NCI-H1436 (cell line): ENCODE results near the gene UCN2.
A peak's percentile ranks its signal among the peaks of the same experiment; 100 is the strongest.
"Not testable (repeated sequence)": the region's sequence is repeated elsewhere in the genome, so short reads cannot be mapped to it uniquely, and the experiment has no call there.

Experiments
- DNase-seq: peaks from one replicate; lab custom pipeline; 2025; lab: John Stamatoyannopoulos, UW

Gene UCN2

DNA sequence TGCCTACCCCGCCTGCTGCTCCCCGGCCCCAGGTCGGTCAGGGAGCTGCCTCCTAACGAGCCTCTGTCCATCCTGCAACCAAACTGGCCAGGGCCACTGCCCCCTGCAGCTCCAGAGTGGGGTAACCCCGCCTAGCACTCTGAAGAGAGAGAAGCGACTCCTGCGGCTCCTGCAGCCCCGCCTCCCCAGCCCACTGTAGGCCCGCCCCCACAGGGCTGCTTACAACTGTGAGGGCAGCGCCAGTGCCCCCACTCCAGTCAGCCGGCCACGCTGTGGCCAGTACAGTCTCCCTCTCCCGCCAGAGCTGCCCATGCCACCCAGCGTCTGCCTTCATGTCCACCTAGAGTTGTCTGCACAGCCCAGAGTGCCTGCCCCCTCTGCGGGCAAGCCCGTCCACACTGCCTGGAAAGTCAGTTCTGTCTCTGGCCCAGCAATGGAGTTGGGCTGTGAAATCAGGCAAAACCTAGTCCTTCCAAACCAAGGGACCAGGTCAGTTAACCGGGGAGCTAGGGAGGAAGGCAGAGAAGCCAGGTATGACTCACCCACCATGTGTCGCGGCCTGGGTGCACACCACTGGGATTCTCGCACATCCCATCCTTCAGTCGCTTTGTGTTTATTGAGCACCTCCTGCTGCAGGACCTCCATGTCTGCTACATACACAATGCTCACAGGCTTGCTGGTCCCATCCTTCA is 2.4 kb downstream of the UCN2 start:
- DNase-seq, result no peak

DNA sequence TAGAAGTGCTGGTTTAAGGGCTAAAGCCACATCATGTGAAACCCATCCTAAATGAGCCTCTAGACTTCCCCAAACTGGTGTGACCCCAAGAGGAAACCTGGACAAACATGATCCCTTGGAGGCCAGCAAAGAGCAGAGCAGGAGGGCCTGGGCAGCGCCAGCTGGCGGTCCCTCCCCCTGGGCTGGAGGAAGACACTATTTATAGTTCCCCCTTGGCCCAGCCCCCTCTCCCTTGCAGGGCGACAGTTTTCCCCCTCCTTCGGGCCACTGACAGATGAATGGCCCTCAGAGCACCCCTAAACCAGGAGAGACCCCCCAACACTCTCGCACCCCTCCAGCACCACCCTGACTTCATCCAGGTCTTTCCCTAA is 2.9 kb downstream of the UCN2 start:
- DNase-seq, result no peak

DNA sequence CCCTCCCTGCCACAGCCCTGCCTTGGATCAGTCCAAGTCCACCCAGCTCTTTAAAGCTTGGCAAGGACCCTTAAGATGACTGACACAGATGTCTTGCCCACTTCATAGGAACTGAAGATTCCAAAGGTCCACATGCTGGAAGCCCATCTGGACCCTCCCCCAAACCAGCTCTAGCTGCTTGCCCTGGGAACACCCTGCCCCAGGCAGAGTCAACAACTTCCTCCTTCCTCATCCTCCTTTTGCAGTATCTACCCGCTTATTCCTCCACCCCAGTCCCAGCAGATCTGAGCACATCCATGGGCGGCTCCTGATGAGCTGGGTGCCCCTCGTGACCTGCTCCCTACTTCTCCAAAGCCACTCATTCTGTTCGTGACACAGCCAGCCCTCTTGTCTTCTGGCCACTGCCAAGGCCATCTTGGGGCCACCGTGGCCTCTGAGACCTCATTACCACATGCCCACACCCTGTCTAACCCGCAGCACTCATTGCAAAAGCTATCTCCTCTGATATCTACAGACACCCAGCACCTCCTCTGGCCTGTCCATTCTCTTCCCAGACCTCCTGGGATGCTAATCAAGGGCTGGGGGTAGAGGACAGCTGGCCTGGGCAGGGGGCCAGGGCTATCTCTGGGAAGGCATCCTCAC is 5.0 kb downstream of the UCN2 start:
- DNase-seq, result no peak

DNA sequence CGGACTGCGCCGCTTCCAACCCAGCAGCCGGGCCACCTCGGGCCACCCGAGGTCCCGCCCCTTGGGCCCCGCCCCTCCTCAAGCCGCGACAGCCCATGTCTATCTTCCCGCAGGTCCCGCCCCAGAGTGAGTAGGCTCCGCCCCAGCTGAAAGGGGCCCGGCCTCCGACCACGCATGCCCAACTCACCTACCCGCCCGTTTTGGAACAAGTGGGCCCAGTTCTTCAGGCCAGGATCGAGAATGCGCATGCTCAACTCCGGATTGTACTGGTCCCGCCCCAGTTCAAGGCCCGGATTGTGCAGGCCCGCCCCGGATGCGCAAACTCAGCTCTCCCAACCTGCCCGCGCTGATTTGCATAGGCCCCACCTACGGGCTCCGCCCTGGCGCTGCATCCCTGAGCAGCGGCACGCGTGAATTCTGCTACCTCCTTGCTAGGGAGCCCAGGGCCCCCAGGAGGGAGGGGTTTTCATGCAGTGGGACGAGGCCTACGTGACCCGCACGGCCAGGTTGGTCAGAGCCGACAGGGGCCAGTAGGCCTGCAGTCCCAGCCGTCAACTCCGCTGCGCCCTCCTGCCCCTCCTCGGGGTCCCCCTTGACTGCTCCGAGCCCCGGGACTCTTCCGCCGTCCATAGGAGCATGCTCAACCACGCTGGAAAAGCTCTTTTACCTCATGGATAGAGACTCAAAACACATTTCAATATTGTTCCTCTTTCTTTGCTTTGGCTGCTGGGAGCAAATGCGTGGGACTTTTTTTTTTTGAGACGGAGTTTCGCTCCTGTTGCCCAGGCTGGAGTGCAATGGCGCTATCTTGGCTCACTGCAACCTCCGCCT is 6.6 kb downstream of the UCN2 start, which contains the start of gene PFKFB4:
Gene PFKFB4 (minus strand): TSS at position 8 of the 831 bp plus-strand sequence. CDS start 26 bp downstream, outside the sequence.
- DNase-seq, result peak; percentile 92

DNA sequence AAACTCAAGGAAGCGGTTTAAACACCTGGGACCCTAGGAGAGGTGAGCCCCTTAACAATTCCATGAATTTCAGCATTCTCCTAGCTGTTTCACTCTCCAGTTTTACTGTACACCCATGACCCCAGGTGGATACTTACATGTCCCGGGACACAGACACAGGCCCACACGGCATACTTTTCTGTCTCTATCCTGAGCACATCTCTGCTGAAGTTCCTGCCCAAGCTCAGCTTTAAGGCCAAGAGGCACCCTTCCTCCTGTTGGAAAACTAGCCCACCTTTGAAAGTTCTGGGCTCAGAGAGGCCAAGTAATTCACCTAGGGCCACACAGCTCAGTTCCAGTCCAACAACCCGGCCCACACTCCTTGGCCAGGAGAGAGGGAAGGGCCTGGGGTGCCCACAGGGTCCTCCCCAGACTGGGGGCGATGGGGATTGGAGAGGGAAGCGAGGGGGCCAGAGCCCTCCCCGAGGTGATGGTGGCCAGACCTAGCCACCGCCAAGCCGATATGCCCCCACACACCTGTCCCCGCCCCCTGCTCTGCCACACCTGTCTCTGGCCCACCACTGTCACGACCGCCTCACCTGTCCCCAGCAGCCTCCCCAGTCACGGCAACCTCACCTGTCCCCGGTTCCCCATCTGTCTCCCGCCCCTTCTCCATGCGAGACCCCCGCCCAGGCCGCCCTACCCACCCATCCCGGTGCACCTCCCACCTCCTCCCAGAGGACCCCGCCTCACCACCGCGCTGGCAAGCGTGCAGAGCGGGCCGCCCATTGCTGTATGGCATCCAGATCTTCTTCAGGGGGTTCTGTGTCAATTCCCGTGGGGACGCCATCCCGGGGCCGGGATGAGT is 7.4 kb downstream of the UCN2 start:
- DNase-seq, result no peak

DNA sequence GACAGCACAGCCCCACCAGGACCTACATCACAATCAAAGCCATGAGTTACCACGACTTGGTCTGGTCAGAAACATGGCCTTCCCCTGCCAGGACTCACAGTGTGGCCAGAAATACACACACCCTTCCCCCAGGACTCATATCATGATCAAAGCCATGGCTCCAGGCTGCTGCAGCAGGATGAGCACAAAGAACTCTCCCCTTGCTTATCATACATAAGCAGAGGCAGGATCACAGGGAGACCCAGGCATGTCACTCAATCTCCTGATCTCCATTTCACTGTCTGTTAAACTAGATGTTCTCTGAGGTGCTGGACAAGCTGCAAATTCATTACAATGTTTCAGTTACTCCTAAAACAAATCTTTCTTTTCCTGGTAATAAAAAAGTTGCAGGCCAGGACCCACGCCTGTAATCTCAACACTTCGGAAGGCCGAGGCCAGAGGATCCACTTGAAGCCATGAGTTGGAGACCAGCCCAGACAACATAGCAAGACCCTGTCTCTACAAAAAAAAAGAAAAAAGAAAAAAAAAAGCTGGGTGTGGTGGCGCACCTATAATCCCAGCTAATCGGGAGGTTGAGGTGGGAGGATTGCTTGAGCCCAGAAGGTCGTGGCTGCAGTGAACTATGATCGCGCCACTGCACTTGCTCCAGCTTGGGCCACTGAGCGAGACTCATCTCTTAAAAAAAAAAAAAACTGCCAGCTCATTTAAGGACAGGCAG is 8.2 kb downstream of the UCN2 start:
- DNase-seq, result no peak

DNA sequence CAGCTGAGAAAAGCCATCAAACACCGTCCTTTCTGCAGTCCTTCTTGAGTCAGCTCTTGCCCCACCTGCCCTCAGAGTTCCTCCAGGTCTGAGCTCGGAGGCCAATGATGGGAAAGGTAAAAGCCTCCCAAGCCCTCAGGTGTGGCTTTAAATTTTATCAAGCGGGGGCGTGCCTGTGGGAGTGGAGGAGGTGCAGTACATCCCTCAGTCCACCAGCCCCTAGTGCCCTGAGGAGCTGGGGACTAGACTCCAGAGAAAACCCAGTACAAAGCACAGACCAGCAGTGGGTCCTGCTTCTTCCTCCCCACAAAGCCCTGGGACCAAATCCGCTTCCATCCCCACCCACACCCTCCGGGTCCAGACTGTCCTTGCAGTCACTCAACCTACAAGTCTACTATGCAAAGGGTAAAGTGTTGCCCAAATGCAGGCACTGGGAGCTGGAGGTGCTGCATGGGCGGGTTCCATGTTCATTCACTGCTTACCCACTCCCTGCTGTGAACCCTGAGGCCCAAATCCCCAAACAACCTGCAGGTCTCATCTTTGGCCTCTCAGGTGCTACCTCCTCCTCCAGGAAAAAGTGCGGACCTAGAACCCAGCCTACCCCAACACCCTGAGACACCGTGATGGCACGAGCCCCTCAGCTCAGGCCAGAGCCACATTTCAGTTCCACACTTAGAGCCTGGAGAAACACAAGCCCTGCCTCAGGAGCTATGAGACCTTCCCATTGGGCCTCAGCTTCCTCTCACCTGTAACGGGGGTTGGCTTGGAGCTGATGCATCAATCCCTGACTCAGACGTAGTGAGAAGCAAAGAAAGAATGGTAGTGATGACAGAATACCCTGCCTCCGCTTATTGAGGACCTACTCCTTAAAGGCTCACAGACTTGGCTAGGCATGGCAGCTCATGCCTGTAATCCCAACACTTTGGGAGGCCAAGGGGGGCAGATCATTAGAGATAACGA is 9.4 kb downstream of the UCN2 start:
- no peak for DNase-seq

DNA sequence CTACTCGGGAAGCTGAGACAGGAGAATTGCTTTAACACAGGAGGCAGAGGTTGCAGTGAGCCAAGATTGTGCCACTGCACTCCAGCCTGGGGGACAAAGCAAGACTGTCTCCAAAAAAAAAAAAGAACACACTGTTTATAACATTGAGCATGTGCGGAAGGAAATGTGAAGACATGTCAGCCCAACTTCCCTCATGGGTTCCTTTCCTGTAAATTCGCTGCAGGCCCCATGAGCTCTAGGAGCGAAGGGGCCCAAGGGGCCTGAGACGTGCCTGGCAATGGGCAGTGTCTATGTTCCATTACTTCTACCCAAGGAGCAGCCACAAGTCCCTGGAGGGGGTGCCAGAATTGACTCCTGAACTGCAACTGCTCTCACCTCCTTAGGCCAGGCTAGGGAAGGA is 10.2 kb downstream of the UCN2 start:
- DNase-seq, result no peak

DNA sequence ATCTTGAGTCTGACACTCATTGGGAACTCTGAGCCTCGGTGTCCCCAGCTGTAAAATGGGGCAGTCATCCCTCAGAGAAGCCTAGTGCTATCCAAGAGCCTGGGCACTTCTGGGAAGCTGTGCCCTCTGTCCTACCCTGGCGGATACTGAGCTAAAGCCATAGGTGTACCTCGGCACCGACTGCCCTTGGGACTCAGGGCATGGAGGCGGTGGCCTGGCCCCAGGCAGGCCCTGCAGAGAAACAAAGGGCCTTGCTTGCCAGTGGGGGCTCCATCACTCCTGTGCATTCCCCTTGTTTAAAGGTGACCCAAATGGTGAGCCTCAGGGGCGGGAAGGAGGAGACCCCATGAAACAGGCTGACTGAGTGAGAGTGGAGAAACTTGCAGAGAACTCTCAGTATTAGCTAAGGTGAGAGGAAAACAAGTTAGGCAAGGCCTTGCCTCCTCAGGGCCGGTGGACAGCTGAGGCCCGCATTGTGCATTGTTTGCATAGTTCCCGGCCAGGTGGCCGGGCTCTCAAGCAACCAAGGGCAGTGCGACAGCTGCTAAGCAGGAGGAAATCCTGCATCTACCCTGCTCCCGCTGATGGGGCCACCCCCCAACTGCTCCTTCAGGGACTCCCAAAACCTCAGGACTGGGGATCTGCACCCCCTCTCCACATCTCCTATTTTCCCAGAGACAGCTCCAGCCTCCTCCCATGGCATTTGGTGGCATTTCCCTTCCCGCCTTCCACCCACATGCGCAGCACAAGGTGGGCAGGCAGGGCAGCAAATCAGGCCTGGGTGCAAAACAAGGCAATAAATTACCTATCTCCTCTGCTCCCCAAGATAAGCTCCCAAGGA is 11.2 kb downstream of the UCN2 start:
- DNase-seq, result no peak

DNA sequence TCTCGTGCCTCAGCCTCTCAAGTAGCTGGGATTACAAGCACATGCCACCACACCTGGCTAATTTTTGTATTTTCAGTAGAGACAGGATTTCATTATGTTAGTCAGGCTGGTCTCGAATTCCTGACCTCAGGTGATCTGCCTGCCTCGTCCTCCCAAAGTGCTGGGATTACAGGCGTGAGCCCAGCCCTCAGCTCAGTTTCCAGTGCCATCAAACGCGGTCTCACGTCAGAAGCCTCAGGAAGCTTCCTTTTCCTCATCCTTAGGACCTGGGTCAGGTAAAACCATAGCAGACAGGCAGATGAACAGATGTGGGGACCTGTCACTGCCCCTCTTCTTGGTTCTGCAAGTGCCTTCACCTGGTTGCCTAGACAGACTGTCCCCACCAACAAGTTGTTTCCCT is 11.9 kb downstream of the UCN2 start:
- DNase-seq, result not testable (repeated sequence)

DNA sequence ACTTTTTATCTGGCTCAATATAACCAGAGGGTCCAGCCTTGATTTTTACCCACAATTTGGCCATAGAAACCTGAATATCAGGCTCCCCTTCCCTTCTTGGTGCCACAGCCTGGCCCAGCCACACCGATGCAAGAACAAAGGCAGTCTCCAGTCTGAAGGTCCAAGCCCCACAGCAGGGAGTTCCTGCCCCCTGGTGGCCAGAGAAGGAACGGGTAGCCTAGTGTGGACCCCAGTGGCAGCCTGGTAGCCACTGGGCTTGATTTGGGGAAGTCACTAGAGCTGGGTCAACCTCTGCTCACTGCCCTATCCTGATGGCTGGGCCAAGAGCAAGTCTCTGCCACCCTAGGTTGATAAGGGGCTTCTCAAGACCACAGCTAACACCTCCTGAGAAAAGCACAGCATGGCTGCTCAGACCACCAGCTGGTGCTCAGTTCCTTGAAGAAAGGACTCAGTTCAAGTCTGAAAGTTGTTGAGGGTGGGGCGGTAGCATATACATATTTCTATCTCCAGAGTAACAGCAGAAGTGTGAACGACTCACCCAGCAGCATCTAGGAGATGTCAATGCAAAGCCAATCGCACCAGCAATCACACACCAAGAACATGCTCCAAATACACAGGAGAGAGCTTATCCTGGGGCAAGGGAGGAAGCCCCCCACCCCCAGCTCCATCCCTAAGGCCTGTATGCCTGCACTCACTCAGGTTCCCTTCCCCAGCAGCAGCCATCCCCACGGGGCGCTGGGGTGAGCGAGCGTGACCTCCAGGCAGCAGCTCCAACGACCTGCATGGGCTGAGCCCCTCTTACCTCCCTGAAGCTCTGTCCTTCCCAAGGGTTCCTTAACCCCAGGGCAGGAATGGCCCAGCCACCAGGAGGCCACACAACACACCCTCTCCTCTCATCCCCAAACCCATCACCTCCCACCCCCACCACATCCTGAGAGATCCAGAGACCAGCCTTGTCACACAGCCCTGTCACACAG is 14.6 kb downstream of the UCN2 start:
- DNase-seq, result no peak

DNA sequence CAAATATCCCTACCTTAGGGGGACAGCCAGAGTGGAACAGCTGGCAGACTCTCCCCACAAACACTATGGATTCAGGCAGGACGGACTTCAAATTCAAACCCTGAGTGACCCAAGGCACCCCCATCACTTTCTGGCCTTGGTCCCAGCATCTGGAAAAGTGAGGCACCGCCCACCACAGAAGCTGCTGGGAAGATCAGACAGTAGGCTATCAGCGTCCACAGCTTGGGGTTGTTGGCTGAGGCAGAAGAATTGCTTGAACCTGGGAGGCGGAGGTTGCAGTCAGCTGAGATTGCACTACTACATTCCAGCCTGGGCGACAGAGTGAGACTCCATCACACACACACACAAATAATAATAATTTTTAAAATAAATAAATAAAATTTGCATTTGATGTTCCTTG is 15.5 kb downstream of the UCN2 start:
- DNase-seq, result no peak

DNA sequence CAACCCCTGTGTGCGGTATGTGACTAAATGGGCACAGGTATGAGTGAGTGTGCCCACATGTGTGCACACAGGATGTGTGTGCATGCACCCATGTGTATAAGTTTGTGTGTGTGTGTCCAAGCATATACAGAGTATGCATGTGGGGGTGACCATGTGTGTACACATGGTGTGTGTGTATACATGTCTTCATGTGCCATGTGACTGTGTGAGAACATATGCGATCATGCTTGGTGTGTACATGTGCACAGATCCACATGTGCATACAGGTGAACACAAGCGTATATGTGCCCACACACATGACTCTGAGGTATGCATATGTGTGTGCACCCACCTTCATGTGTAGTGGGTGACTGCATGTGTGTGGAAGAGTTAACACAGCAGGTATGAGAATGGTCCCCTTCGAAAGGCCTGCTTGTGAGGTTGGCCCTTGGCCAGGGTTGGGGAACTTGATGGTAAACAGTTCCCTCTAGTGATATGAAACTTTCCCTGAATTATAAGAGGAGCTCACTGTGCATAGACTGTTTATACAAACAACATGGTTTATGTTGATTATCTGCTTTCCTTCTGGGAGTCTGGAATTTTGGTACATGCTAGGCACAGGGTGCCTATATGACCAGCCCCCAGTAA is 17.3 kb downstream of the UCN2 start:
- no peak for DNase-seq

DNA sequence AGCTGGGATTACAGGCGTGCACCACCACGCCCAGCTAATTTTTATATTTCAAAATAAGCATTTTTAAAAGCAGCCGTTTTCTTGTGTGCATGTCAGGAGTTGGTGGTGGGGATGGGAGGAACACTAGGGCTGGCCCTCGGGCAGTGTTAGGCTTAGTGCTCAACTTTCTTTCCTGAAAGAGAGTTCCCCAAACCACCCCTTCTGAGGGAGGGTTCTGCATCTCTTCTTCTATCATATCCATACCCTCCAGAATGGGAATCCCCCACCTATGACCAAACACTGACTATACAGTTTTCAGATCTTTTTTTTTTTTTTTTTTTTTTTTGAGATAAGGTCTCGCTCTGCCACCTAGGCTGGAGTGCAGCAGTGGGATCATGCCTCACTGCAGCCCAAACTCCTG is 19.4 kb downstream of the UCN2 start:
- DNase-seq, result no peak

DNA sequence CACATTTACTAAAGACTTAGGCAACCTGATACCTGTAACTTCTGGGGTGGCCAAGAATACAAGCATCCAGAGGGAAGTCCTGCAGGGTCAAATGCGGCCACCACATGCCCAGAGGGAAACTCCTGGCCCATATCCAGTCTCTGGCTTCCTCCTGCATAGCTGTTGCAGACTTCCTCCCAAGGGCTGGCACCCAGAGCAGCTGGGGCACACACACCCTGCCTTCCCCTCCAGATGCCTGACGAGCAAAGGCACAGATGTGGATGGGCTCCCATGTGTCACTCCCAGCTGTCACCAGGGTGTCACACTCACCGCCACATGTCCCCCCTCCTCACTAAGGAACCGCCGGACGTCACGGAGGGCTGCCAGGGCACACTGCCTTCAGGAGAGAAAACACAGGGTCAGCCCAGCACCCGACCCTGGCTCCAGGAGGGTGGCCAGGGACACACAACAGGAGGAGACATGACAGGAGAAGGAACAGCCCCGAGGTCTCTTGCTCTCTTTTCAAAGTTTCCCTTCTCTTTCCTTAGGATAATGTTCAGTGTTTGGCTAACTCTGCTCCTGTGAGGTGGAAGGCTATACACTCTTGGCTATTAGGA is 20.2 kb downstream of the UCN2 start:
- no peak for DNase-seq

DNA sequence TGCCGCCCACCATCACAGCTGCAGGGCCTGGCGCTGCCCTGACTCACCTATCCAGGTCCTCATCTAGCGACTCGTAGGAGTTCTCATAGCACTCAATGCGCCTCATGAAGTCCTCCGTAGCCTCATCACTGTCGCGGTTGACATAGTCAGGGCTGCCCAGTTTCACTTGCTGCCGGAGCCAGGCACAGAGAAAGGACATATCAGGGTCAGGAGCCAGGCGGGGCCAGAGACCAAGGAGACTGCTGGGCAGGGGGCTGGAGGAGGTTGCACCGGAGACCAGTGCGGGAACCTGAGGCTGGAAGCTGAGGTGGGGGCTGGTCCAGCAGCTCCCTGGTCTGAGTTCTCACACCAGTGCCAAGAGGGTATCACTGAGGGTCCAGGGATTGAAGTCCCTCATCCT is 25.1 kb downstream of the UCN2 start:
- no peak for DNase-seq

DNA sequence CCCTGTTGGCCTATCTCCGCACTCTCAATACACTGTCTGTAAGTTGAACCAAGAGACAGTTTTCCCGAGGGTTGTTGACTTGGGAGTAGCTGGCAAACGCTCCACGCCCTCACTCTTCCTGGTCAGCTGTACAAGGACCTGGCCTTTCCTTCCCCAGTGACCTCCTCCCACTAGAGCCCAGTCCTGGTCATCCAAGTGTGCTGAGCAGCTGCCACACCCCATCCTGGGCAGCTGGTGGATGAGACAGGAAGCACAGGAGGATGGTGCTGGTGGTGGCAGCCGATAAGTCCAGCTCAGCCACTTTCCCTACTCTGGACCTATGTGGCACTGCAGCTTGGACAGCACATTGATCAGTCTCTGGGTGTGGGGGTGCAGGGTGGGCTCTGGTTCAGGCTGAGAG is 26.8 kb downstream of the UCN2 start:
- no peak for DNase-seq
